ENCODE data around the gene IFIT3.

IFIT3 gene

DNA sequence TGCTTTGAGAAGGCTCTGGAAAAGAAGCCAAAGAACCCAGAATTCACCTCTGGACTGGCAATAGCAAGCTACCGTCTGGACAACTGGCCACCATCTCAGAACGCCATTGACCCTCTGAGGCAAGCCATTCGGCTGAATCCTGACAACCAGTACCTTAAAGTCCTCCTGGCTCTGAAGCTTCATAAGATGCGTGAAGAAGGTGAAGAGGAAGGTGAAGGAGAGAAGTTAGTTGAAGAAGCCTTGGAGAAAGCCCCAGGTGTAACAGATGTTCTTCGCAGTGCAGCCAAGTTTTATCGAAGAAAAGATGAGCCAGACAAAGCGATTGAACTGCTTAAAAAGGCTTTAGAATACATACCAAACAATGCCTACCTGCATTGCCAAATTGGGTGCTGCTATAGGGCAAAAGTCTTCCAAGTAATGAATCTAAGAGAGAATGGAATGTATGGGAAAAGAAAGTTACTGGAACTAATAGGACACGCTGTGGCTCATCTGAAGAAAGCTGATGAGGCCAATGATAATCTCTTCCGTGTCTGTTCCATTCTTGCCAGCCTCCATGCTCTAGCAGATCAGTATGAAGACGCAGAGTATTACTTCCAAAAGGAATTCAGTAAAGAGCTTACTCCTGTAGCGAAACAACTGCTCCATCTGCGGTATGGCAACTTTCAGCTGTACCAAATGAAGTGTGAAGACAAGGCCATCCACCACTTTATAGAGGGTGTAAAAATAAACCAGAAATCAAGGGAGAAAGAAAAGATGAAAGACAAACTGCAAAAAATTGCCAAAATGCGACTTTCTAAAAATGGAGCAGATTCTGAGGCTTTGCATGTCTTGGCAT lies 21.1 kb upstream of the IFIT3 start:
- H3K4me3 ChIP-seq = no peak overlapping the region
- H3K9me3 ChIP-seq (ENCODE audit: low read depth, low read length) = no peaks in the 10 kb centered on the region
- H3K9ac ChIP-seq (ENCODE audit: insufficient read length) = no peak overlapping the region
- no peak for DNase-seq (ENCODE audit: low read depth, low spot score)
- no peak overlapping the region for H3K27ac ChIP-seq
- H3K36me3 ChIP-seq (ENCODE audit: insufficient read depth, low read length) = no peaks in the 10 kb centered on the region
- TF ChIP-seq EZH2 (IDR thresholded peaks at IDR 0.05) = no peak
- no peak for TF ChIP-seq FOXP2 (optimal IDR thresholded peaks at IDR 0.05; ENCODE audit: control extremely low read depth, extremely low read length, insufficient read depth)
- no peak for TF ChIP-seq POLR2AphosphoS5 (IDR thresholded peaks at IDR 0.05; ENCODE audit: borderline replicate concordance, low read depth, low read length)

- H3K9me3 ChIP-seq (ENCODE audit: low read depth, low read length) = no peaks in the 10 kb centered on the region
- no peak for DNase-seq (ENCODE audit: low read depth, low spot score)
- H3K4me3 ChIP-seq = no peak overlapping the region
- H3K27ac ChIP-seq = no peak overlapping the region
- no peaks in the 10 kb centered on the region for H3K36me3 ChIP-seq (ENCODE audit: insufficient read depth, low read length)
- TF ChIP-seq FOXP2 (optimal IDR thresholded peaks at IDR 0.05; ENCODE audit: control extremely low read depth, extremely low read length, insufficient read depth) = no peak
- TF ChIP-seq EZH2 (IDR thresholded peaks at IDR 0.05) = no peak
- TF ChIP-seq POLR2AphosphoS5 (IDR thresholded peaks at IDR 0.05; ENCODE audit: borderline replicate concordance, low read depth, low read length) = no peak
- no peak overlapping the region for H3K9ac ChIP-seq (ENCODE audit: insufficient read length)
Measured at GRCh38 chr10:89307269-89307577, 20.6 kb upstream of the IFIT3 start.

DNA sequence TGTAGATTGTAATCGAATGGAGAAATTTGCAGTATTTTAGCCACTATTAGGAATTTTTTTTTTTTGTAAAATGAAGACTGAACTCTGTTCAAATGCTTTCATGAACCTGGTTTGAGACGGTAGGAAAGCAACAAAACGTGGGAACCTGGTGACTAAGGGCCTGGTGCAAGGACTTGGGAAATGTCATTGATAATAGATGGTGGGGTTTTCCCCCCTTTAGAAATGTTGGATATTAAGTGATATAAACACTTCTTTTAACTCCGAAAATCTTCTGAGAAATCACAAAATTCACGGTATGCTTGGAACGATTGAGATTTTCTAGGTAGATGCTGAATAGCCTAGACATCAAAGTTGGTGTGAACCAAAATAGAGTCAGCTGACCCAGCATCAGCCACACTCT lies 19.5 kb upstream of the IFIT3 start:
- Histone ChIP-seq H3K36me3 (ENCODE audit: insufficient read depth, low read length) (no peaks in the 10 kb centered on the region), H3K9ac (ENCODE audit: insufficient read length) (no peak overlapping the region), H3K27ac (no peak overlapping the region), H3K9me3 (ENCODE audit: low read depth, low read length) (no peaks in the 10 kb centered on the region), H3K4me3 (no peak overlapping the region)
- TF ChIP-seq EZH2 (IDR thresholded peaks at IDR 0.05) = no peak
- no peak for TF ChIP-seq FOXP2 (optimal IDR thresholded peaks at IDR 0.05; ENCODE audit: control extremely low read depth, extremely low read length, insufficient read depth)
- no peak for TF ChIP-seq POLR2AphosphoS5 (IDR thresholded peaks at IDR 0.05; ENCODE audit: borderline replicate concordance, low read depth, low read length)
- DNase-seq (ENCODE audit: low read depth, low spot score) = no peak

- Histone ChIP-seq H3K36me3 (ENCODE audit: insufficient read depth, low read length) (no peaks in the 10 kb centered on the region), H3K9me3 (ENCODE audit: low read depth, low read length) (no peaks in the 10 kb centered on the region), H3K27ac (no peak overlapping the region), H3K4me3 (no peak overlapping the region), H3K9ac (ENCODE audit: insufficient read length) (no peak overlapping the region)
- TF ChIP-seq POLR2AphosphoS5 (IDR thresholded peaks at IDR 0.05; ENCODE audit: borderline replicate concordance, low read depth, low read length) = no peak
- TF ChIP-seq FOXP2 (optimal IDR thresholded peaks at IDR 0.05; ENCODE audit: control extremely low read depth, extremely low read length, insufficient read depth) = no peak
- no peak for TF ChIP-seq EZH2 (IDR thresholded peaks at IDR 0.05)
- no peak for DNase-seq (ENCODE audit: low read depth, low spot score)
Measured at GRCh38 chr10:89308736-89309135, 19.1 kb upstream of the IFIT3 start.

GRCh38 chr10:89309156-89310055 lies 18.4 kb upstream of the IFIT3 start:
- no peak overlapping the region for H3K9ac ChIP-seq (ENCODE audit: insufficient read length)
- TF ChIP-seq EZH2 (IDR thresholded peaks at IDR 0.05) = no peak
- TF ChIP-seq FOXP2 (optimal IDR thresholded peaks at IDR 0.05; ENCODE audit: control extremely low read depth, extremely low read length, insufficient read depth) = no peak
- TF ChIP-seq POLR2AphosphoS5 (IDR thresholded peaks at IDR 0.05; ENCODE audit: borderline replicate concordance, low read depth, low read length) = no peak
- H3K9me3 ChIP-seq (ENCODE audit: low read depth, low read length) = no peaks in the 10 kb centered on the region

GRCh38 chr10:89310056-89310893 lies 17.5 kb upstream of the IFIT3 start:
- DNase-seq (ENCODE audit: low read depth, low spot score) = no peak
- TF ChIP-seq EZH2 (IDR thresholded peaks at IDR 0.05) (no peak), POLR2AphosphoS5 (IDR thresholded peaks at IDR 0.05; ENCODE audit: borderline replicate concordance, low read depth, low read length) (no peak), FOXP2 (optimal IDR thresholded peaks at IDR 0.05; ENCODE audit: control extremely low read depth, extremely low read length, insufficient read depth) (no peak)
- H3K27ac ChIP-seq = no peak overlapping the region

More at GRCh38 chr10:89309156-89310055, 18.4 kb upstream of the IFIT3 start:
- Histone ChIP-seq H3K36me3 (ENCODE audit: insufficient read depth, low read length) (no peaks in the 10 kb centered on the region), H3K27ac (no peak overlapping the region), H3K4me3 (no peak overlapping the region)
- DNase-seq (ENCODE audit: low read depth, low spot score) = no peak

GRCh38 chr10:89312973-89313372 lies 14.8 kb upstream of the IFIT3 start:
- Histone ChIP-seq H3K36me3 (ENCODE audit: insufficient read depth, low read length) (no peaks in the 10 kb centered on the region), H3K4me3 (no peak overlapping the region), H3K9ac (ENCODE audit: insufficient read length) (no peak overlapping the region), H3K27ac (no peak overlapping the region), H3K9me3 (ENCODE audit: low read depth, low read length) (no peaks in the 10 kb centered on the region)
- DNase-seq (ENCODE audit: low read depth, low spot score) = no peak
- no peak for TF ChIP-seq FOXP2 (optimal IDR thresholded peaks at IDR 0.05; ENCODE audit: control extremely low read depth, extremely low read length, insufficient read depth)
- no peak for TF ChIP-seq EZH2 (IDR thresholded peaks at IDR 0.05)
- no peak for TF ChIP-seq POLR2AphosphoS5 (IDR thresholded peaks at IDR 0.05; ENCODE audit: borderline replicate concordance, low read depth, low read length)

More at GRCh38 chr10:89310056-89310893, 17.5 kb upstream of the IFIT3 start:
- no peaks in the 10 kb centered on the region for H3K36me3 ChIP-seq (ENCODE audit: insufficient read depth, low read length)
- no peak overlapping the region for H3K4me3 ChIP-seq
- H3K9ac ChIP-seq (ENCODE audit: insufficient read length) = no peak overlapping the region
- H3K9me3 ChIP-seq (ENCODE audit: low read depth, low read length) = no peaks in the 10 kb centered on the region
